ENCODE data around the gene KMT2B.
A peak's percentile ranks its signal among the peaks of the same experiment; 100 is the strongest.
"Not testable (repeated sequence)": the region's sequence is repeated elsewhere in the genome, so short reads cannot be mapped to it uniquely, and the experiment has no call there.

KMT2B gene

DNA sequence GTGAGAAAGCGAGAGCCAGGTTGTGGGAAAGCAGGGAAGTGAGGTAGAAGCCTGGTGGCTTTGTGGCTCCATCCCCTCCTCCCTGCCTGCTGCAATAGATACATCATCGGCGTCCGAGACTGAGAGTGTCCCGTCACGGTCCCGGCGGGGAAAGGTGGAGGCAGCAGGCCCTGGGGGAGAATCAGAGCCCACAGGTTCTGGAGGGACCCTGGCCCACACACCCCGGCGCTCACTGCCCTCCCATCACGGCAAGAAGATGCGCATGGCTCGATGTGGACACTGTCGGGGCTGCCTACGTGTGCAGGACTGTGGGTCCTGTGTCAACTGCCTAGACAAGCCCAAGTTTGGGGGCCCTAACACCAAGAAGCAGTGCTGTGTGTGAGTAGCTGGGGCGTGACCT, 5.1 kb downstream of the KMT2B start:
- CTCF ChIA-PET, result interaction anchor here (0.9 kb wide), 1 partner anchor 15 kb away, joined by 3 read pairs; no protein-coding TSS in a partner anchor
- Histone ChIP-seq H3K36me3 (ENCODE audit: control insufficient read depth in 2 of 2, insufficient read depth in 1 of 2, low read length in 2 of 2) (peaks cover 84 to 85% of the 10 kb centered on the region in 2 experiments), H3K4me1 (ENCODE audit: control insufficient read depth, insufficient read depth, low read length) (peaks cover 9% of the 10 kb centered on the region), H3K9me3 (ENCODE audit: control insufficient read depth, insufficient read depth, low read depth, low read length) (no peaks in the 10 kb centered on the region), H3K27ac (ENCODE audit: extremely low read depth, low read depth, low read length) (no peak overlapping the region), H3K4me3 (ENCODE audit: low read depth, low read length) (no peak overlapping the region)
- peak; percentile 29; the same call in 1 of the 2 replicates for TF ChIP-seq ZNF394 (tag by site-specific recombination; IDR thresholded peaks at IDR 0.05; ENCODE audit: borderline replicate concordance)
- TF ChIP-seq GLIS2 (tag by site-specific recombination; IDR thresholded peaks at IDR 0.05), result no peak
- POLR2A ChIA-PET, result interaction anchor here (1.0 to 13.6 kb wide), 3 partner anchors 15 to 78 kb away, joined by 3 to 204 read pairs (median 9); partner anchors contain the start of genes PSENEN and U2AF1L4

DNA sequence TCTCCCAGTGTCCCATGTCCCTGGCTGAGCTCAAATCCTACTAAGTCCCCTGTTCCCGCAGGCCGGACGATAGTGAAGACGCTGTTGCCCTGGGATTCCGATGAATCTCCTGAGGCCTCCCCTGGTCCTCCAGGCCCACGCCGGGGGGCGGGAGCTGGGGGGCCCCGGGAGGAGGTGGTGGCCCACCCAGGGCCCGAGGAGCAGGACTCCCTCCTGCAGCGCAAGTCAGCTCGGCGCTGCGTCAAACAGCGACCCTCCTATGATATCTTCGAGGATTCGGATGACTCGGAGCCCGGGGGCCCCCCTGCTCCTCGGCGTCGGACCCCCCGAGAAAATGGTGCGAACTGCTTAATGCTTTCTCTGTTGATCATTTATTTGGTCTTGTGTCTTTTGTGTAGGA, 5.9 kb downstream of the KMT2B start:
- TF ChIP-seq GLIS2 (tag by site-specific recombination; IDR thresholded peaks at IDR 0.05) (peak; percentile 64), HOXC10 (CRISPR knock-in tag; IDR thresholded peaks at IDR 0.05) (no peak)
- peaks cover 92 to 93% of the 10 kb centered on the region in 2 experiments for H3K36me3 ChIP-seq (ENCODE audit: control insufficient read depth in 2 of 2, insufficient read depth in 1 of 2, low read length in 2 of 2)
- ChIA-PET CTCF (interaction anchor here (0.6 kb wide), 1 partner anchor 17 kb away, joined by 3 read pairs; no protein-coding TSS in a partner anchor), POLR2A (interaction anchor here (1.0 to 13.6 kb wide), 3 partner anchors 14 to 79 kb away, joined by 3 to 204 read pairs (median 9); partner anchors contain the start of genes PSENEN and U2AF1L4)
- no peaks in the 10 kb centered on the region for H3K9me3 ChIP-seq (ENCODE audit: control insufficient read depth, insufficient read depth, low read depth, low read length)
- no peak overlapping the region for H3K4me3 ChIP-seq (ENCODE audit: low read depth, low read length)
- H3K4me1 ChIP-seq (ENCODE audit: control insufficient read depth, insufficient read depth, low read length), result peaks cover 9% of the 10 kb centered on the region
- no peak overlapping the region for H3K27ac ChIP-seq (ENCODE audit: extremely low read depth, low read depth, low read length)

DNA sequence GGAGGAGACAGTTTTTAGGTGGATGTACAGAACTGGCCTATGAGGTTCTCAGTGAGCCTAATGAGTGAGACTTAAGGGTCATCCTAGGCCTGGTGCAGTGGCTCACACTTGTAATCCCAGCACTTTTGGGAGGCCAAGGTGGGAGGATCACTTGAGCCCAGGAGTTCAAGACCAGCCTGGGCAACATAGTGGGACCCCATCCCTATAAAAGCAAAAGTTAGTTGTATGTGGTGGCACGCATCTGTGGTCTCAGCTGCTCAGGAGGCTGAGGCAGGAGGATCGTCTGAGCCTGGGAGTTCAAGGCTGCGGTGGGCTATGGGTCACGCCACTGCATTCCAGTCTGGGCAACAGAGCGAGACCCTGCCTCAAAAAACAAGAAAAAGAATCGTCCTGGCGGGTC, 6.3 kb downstream of the KMT2B start:
- not testable (repeated sequence) for H3K4me1 ChIP-seq (ENCODE audit: control insufficient read depth, insufficient read depth, low read length); H3K4me3 ChIP-seq (ENCODE audit: low read depth, low read length); H3K9me3 ChIP-seq (ENCODE audit: control insufficient read depth, insufficient read depth, low read depth, low read length); H3K27ac ChIP-seq (ENCODE audit: extremely low read depth, low read depth, low read length)
- ChIA-PET POLR2A (interaction anchor here (1.4 to 13.6 kb wide), 3 partner anchors 13 to 24 kb away, joined by 6 to 204 read pairs (median 9); partner anchors contain the start of genes LIN37, PSENEN and U2AF1L4), CTCF (interaction anchor here (0.7 to 0.9 kb wide), 2 partner anchors 13 to 32 kb away, joined by 3 read pairs; no protein-coding TSS in a partner anchor)
- H3K36me3 ChIP-seq (ENCODE audit: control insufficient read depth in 2 of 2, insufficient read depth in 1 of 2, low read length in 2 of 2), result peaks cover 97 to 98% of the 10 kb centered on the region in 2 experiments
- TF ChIP-seq ZNF121 (tag by site-specific recombination; IDR thresholded peaks at IDR 0.05), result peak; percentile 91

DNA sequence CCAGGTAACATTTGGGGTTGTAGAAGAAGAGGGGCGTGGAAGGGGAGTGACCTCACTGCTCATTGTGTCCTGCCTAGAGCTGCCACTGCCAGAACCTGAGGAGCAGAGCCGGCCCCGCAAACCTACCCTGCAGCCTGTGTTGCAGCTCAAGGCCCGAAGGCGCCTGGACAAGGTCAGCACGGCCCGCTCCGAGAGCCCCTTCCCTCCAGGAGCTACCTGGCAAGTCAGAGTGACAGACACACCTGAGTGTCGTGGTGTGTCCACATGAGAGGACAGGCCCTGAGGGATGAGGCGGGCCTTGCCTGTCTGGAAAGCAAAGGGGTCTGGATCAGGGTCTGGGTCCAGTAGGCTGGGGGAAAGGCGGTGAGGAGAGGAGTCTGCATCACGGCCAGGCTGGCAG, 6.8 kb downstream of the KMT2B start:
- Histone ChIP-seq H3K27ac (ENCODE audit: extremely low read depth, low read depth, low read length) (no peak overlapping the region), H3K4me1 (ENCODE audit: control insufficient read depth, insufficient read depth, low read length) (no peaks in the 10 kb centered on the region; the same call in 1 of the 2 replicates), H3K4me3 (ENCODE audit: low read depth, low read length) (no peak overlapping the region), H3K9me3 (ENCODE audit: control insufficient read depth, insufficient read depth, low read depth, low read length) (no peaks in the 10 kb centered on the region), H3K36me3 (ENCODE audit: control insufficient read depth in 2 of 2, insufficient read depth in 1 of 2, low read length in 2 of 2) (peaks cover 97 to 98% of the 10 kb centered on the region in 2 experiments)
- ChIA-PET POLR2A (interaction anchor here (0.5 to 13.6 kb wide), 3 partner anchors 13 to 93 kb away, joined by 6 to 204 read pairs (median 9); partner anchors contain the start of gene LIN37), CTCF (interaction anchor here (0.6 to 0.9 kb wide), 4 partner anchors 13 to 34 kb away, joined by 3 to 6 read pairs (median 3); no protein-coding TSS in a partner anchor)
- TF ChIP-seq ZNF701 (tag by site-specific recombination; IDR thresholded peaks at IDR 0.05) (no peak), ZNF48 (tag by site-specific recombination; IDR thresholded peaks at IDR 0.05) (no peak), SP2 (tag by site-specific recombination; IDR thresholded peaks at IDR 0.05) (no peak), FEZF1 (tag by site-specific recombination; IDR thresholded peaks at IDR 0.05) (no peak), PRDM1 (tag by site-specific recombination; IDR thresholded peaks at IDR 0.05) (no peak), ZNF629 (tag by site-specific recombination; IDR thresholded peaks at IDR 0.05) (no peak), OVOL3 (tag by site-specific recombination; IDR thresholded peaks at IDR 0.05) (no peak), ZNF416 (tag by site-specific recombination; IDR thresholded peaks at IDR 0.05) (no peak), ZNF621 (tag by site-specific recombination; IDR thresholded peaks at IDR 0.05) (no peak)
- TF ChIP-seq, protein P1, sequence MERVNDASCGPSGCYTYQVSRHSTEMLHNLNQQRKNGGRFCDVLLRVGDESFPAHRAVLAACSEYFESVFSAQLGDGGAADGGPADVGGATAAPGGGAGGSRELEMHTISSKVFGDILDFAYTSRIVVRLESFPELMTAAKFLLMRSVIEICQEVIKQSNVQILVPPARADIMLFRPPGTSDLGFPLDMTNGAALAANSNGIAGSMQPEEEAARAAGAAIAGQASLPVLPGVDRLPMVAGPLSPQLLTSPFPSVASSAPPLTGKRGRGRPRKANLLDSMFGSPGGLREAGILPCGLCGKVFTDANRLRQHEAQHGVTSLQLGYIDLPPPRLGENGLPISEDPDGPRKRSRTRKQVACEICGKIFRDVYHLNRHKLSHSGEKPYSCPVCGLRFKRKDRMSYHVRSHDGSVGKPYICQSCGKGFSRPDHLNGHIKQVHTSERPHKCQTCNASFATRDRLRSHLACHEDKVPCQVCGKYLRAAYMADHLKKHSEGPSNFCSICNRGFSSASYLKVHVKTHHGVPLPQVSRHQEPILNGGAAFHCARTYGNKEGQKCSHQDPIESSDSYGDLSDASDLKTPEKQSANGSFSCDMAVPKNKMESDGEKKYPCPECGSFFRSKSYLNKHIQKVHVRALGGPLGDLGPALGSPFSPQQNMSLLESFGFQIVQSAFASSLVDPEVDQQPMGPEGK (tag by site-specific recombination; IDR thresholded peaks at IDR 0.05), result no peak
- TF ChIP-seq, protein P2, sequence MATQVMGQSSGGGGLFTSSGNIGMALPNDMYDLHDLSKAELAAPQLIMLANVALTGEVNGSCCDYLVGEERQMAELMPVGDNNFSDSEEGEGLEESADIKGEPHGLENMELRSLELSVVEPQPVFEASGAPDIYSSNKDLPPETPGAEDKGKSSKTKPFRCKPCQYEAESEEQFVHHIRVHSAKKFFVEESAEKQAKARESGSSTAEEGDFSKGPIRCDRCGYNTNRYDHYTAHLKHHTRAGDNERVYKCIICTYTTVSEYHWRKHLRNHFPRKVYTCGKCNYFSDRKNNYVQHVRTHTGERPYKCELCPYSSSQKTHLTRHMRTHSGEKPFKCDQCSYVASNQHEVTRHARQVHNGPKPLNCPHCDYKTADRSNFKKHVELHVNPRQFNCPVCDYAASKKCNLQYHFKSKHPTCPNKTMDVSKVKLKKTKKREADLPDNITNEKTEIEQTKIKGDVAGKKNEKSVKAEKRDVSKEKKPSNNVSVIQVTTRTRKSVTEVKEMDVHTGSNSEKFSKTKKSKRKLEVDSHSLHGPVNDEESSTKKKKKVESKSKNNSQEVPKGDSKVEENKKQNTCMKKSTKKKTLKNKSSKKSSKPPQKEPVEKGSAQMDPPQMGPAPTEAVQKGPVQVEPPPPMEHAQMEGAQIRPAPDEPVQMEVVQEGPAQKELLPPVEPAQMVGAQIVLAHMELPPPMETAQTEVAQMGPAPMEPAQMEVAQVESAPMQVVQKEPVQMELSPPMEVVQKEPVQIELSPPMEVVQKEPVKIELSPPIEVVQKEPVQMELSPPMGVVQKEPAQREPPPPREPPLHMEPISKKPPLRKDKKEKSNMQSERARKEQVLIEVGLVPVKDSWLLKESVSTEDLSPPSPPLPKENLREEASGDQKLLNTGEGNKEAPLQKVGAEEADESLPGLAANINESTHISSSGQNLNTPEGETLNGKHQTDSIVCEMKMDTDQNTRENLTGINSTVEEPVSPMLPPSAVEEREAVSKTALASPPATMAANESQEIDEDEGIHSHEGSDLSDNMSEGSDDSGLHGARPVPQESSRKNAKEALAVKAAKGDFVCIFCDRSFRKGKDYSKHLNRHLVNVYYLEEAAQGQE (tag by site-specific recombination; IDR thresholded peaks at IDR 0.05), result no peak
- TF ChIP-seq, protein P3, sequence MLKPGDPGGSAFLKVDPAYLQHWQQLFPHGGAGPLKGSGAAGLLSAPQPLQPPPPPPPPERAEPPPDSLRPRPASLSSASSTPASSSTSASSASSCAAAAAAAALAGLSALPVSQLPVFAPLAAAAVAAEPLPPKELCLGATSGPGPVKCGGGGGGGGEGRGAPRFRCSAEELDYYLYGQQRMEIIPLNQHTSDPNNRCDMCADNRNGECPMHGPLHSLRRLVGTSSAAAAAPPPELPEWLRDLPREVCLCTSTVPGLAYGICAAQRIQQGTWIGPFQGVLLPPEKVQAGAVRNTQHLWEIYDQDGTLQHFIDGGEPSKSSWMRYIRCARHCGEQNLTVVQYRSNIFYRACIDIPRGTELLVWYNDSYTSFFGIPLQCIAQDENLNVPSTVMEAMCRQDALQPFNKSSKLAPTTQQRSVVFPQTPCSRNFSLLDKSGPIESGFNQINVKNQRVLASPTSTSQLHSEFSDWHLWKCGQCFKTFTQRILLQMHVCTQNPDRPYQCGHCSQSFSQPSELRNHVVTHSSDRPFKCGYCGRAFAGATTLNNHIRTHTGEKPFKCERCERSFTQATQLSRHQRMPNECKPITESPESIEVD (tag by site-specific recombination; IDR thresholded peaks at IDR 0.05), result no peak
